PFSK-1 (cell line): ENCODE measurements around the gene IFT22.

Source experiments
- FOXP2 ChIP-seq: optimal IDR thresholded peaks from 2 replicates; pipeline ENCODE3; 2011; ENCODE audit warnings: borderline replicate concordance, control low read depth, inconsistent platforms; ENCODE audit not compliant: insufficient read depth; ENCODE audit errors: extremely low read length, extremely low read depth
- POLR2AphosphoS5 ChIP-seq: IDR thresholded peaks from 2 replicates; pipeline ENCODE4 v1.6.1; 2012; ENCODE audit warnings: low read depth, mild to moderate bottlenecking, control low read depth, low read length, moderate library complexity
- REST ChIP-seq, 2 experiments: IDR thresholded peaks; 2 replicates each; pipeline versions ENCODE4 v1.6.1 to v1.8.0; 2011 to 2012; ENCODE audit warnings: low read depth in 2 of 2, low read length in 2 of 2, control low read depth in 1 of 2, inconsistent platforms in 1 of 2, mild to moderate bottlenecking in 1 of 2, moderate library complexity in 1 of 2; ENCODE audit not compliant: insufficient read depth in 1 of 2
- SIN3A ChIP-seq: IDR thresholded peaks from 2 replicates; pipeline ENCODE4 v1.6.1; 2012; ENCODE audit warnings: mild to moderate bottlenecking, low read length, moderate library complexity, borderline replicate concordance; ENCODE audit not compliant: insufficient read depth
- TAF1 ChIP-seq: IDR thresholded peaks from 2 replicates; pipeline ENCODE4 v1.6.1; 2012; ENCODE audit warnings: low read length, control low read depth, borderline replicate concordance; ENCODE audit not compliant: insufficient read depth

Gene IFT22

DNA sequence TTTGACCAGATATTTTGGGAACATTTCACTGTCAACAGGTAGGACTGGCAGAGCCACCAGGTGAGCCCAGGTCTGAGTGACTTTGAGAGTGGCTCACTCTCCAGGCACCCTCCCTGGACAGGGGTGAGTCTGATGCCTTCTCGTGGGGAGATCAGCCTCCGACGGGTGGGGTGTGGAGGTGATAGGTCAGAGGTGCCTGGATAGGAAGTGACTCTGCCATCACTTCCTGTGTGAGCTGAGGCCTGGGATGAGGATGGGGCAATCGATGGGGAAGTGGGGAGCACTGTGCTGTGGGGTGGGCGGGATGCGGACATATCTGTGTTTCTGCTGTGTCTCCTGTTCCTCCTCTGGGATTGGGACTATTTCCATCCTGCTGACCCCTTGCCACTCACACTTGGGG lies 34.6 kb downstream of the IFT22 start:
- TF ChIP-seq POLR2AphosphoS5: no peak
- TF ChIP-seq TAF1: no peak
- TF ChIP-seq SIN3A: no peak
- no peak for TF ChIP-seq FOXP2
- TF ChIP-seq REST (IDR thresholded peaks at IDR 0.05; ENCODE audit: insufficient read depth in 1 of 2, low read depth in 2 of 2, low read length in 2 of 2): no peak

GRCh38 chr7:101285171-101285570 lies 36.4 kb downstream of the IFT22 start:
- TF ChIP-seq REST (IDR thresholded peaks at IDR 0.05; ENCODE audit: insufficient read depth in 1 of 2, low read depth in 2 of 2, low read length in 2 of 2): no peak
- no peak for TF ChIP-seq SIN3A
- no peak for TF ChIP-seq POLR2AphosphoS5
- no peak for TF ChIP-seq FOXP2
- TF ChIP-seq TAF1: no peak

GRCh38 chr7:101278461-101279292 lies 42.9 kb downstream of the IFT22 start:
- TF ChIP-seq FOXP2 (no peak), TAF1 (no peak), SIN3A (no peak), REST (IDR thresholded peaks at IDR 0.05; ENCODE audit: insufficient read depth in 1 of 2, low read depth in 2 of 2, low read length in 2 of 2) (no peak), POLR2AphosphoS5 (no peak)

- TF ChIP-seq FOXP2 (no peak), TAF1 (no peak), REST (IDR thresholded peaks at IDR 0.05; ENCODE audit: insufficient read depth in 1 of 2, low read depth in 2 of 2, low read length in 2 of 2) (no peak), POLR2AphosphoS5 (no peak), SIN3A (no peak)
Measured at GRCh38 chr7:101277155-101277554, 44.5 kb downstream of the IFT22 start.
